GM12872 (cell line): ENCODE results near the gene CYP39A1.

Source experiments
- TF ChIP-seq, protein P1 (sequence below): IDR thresholded peaks from 3 replicates; pipeline ENCODE4 v1.5.1; 2011; ENCODE audit warnings: low read depth, mild to moderate bottlenecking, low read length, moderate library complexity; ENCODE audit not compliant: insufficient read depth

CYP39A1 gene

DNA sequence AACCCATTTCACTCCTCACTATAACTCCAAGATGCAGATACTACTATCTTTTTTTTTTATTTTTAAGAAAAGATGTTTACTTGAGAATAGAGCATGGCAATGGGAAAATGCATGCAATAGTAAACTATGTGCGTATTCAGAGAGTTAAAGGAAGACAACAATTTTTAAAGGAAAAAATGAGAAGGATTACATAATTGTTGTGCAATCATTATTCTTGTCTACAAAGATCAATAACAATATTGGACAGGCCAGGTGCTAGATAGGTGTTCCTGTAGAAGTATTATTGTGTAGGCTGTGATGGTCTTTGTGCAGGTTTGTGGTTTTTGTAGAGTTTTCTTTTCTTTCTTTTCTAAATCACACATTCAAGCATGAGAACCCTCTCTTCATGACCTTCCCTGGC lies 20.6 kb downstream of the CYP39A1 start:
- TF ChIP-seq, protein P1, sequence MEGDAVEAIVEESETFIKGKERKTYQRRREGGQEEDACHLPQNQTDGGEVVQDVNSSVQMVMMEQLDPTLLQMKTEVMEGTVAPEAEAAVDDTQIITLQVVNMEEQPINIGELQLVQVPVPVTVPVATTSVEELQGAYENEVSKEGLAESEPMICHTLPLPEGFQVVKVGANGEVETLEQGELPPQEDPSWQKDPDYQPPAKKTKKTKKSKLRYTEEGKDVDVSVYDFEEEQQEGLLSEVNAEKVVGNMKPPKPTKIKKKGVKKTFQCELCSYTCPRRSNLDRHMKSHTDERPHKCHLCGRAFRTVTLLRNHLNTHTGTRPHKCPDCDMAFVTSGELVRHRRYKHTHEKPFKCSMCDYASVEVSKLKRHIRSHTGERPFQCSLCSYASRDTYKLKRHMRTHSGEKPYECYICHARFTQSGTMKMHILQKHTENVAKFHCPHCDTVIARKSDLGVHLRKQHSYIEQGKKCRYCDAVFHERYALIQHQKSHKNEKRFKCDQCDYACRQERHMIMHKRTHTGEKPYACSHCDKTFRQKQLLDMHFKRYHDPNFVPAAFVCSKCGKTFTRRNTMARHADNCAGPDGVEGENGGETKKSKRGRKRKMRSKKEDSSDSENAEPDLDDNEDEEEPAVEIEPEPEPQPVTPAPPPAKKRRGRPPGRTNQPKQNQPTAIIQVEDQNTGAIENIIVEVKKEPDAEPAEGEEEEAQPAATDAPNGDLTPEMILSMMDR, result no peak

DNA sequence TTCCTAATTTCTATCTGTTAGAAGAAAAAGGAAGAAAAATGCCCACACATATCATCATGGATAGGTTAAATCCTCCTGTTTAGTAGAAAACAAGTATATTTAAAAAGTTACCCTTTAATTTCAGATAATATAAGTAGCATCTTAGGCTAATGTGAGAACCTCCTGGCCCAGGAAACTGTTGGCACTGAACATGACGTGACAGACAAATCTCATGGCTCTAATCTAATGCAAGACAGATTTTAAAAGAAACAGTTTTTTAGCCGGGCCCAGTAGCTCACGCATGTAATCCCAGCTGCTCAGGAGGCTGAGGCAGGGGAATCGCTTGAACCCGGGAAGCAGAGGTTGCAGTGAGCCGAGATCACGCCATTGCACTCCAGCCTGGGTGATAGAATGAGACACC lies 22.9 kb downstream of the CYP39A1 start:
- TF ChIP-seq, protein P1, result no peak

DNA sequence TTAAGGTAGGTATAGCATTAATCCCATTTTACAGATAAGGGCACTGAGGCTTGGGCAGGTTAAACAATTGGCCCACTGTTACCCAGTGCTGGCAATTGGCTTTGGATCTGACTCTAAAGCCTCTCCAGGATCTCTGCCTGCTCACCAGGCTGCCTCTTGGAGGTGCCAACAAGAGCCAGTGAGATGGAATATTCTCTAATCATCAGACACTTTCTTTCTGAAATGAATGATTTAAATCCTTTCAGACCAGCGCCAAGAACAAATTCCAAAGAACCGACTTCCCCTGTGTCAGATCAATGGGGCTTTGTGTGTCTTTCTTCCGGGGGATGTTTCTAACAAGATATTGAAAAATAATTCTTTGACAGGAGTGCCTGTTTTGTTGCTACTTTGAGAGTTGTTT lies 23.6 kb downstream of the CYP39A1 start:
- TF ChIP-seq, protein P1, result no peak

DNA sequence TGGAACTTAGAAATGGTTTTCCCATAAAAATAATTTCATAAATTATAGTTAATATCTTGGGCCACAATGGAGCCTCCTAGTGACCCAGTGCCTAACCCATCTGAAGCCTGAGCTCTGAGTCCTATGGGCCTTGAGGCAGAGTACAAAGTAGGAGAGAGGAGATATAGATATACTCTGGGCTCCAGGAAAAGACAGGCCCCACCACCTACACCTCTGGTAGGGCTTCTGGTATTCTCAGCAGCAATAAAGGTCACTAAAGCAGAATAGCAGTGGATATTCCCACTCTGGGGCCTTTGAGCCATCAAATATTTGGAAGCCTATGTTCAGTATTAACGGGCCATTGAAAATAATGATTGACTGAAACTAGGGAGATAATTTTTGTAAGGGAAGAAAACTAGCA lies 24.1 kb downstream of the CYP39A1 start:
- TF ChIP-seq, protein P1, result no peak

DNA sequence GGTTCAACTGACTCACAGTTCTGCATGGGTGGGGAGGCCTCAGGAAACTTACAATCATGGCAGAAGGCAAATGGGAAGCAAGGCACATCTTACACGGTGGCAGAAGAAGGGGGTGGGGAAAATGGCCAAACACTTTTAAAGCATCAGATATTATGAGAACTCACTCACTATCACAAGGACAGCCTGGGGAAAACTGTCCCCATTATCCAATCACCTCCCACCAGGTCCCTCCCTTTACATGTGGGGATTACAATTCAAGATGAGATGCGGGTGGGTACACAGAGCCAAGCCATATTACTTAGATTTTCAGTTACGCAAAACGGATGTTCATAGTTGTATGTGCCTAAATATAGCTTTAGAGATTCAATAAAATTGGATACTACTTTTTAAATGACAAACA lies 25.6 kb downstream of the CYP39A1 start:
- TF ChIP-seq, protein P1, result no peak

DNA sequence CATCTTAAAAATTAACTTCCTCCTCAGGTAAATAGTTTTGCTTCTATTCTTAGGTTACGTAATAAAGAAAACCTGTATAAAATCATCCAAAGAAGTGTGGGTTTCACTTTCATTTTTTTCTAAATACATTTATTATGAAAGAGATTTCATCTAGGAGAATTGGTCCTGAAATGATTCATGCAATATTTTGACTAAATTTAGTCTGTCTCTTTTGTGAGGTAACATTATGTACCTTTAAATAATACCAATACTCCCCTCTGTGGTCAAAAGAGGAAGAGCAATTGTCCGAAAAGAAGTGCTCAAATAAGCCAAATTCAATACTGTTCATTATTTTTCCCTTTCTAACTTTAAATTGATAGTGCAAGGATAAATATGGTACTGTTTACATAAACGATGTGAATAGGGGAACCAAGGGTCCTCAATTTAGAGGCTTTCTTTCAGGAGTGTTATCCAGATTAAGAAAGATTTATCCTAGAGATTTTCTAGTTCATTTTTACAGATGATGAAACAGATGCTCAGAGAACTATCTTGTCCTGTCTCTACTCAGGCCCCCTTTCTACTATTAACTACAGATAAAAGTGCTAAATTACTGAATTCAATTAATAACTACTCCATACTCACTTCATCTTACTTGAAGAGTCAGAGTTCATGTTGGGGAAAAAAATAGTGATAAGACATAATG lies 26.2 kb downstream of the CYP39A1 start:
- TF ChIP-seq, protein P1, result peak; percentile 43; the same call in 1 of the 3 replicates

DNA sequence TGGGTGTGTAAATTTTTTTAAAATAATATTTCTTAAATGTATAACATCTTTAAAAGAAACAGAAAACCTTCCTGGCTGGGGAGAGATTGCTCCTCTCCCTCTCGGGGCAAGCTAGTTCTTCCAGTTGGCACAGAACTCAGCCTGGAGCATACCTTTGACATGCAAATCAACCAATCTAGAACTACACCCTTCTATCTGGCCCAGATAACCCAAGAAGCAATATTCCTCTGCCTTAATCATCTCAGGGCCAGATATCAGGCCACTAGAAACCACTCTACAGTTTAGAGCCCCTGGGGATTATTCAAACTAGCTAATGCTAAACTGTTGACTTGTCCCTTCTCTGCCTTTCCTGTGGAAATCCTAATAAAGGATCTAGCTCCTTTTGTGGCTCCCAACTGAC lies 33.9 kb downstream of the CYP39A1 start:
- TF ChIP-seq, protein P1, result no peak

DNA sequence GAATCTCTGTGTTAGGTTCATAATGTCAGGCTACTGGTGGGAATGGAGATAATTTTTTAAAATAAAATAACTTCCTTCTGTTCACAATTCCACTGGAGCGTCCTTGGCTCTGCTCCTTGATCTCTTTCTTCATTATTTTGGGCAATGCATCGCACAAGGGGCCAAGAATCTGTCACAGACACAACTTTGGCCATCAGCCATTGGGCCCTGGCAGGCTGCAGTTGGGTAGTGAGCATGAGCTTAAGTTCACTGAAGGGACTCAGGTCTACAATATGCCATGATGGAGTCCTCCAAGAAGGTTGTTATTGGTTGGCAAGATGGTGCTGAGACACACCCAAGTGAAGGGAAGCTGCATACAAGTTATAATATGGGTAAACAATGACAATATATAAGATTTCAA lies 40.0 kb downstream of the CYP39A1 start:
- TF ChIP-seq, protein P1, result no peak
